ENCODE results near the gene LGALS12.
"Not testable (repeated sequence)": the region's sequence is repeated elsewhere in the genome, so short reads cannot be mapped to it uniquely, and the experiment has no call there.

The LGALS12 gene

GRCh38 chr11:63548178-63548577 is 42.3 kb downstream of the LGALS12 start:
- no peak overlapping the region for H3K27ac ChIP-seq (ENCODE audit: low read length)
- no peak overlapping the region for H3K9ac ChIP-seq (ENCODE audit: low read length in 2 of 2)
- no peaks in the 10 kb centered on the region for H3K4me1 ChIP-seq (ENCODE audit: control insufficient read depth, insufficient read depth, low read length)
- H3K36me3 ChIP-seq (ENCODE audit: control insufficient read depth in 2 of 2, insufficient read depth in 2 of 2, low read length in 2 of 2): peaks cover 8 to 23% of the 10 kb centered on the region in 2 donors
- no peaks in the 10 kb centered on the region for H3K9me3 ChIP-seq (ENCODE audit: control insufficient read depth in 2 of 2, low read length in 2 of 2)
- no peak overlapping the region for H3K4me3 ChIP-seq (ENCODE audit: low read length in 2 of 2)
- no peaks in the 10 kb centered on the region for H3K27me3 ChIP-seq (ENCODE audit: control insufficient read depth in 1 of 2, insufficient read depth in 2 of 2, low read length in 2 of 2)

GRCh38 chr11:63549411-63549810 is 43.5 kb downstream of the LGALS12 start:
- no peaks in the 10 kb centered on the region for H3K9me3 ChIP-seq (ENCODE audit: control insufficient read depth in 2 of 2, low read length in 2 of 2)
- H3K4me3 ChIP-seq (ENCODE audit: low read length in 2 of 2): no peak overlapping the region
- H3K4me1 ChIP-seq (ENCODE audit: control insufficient read depth, insufficient read depth, low read length): no peaks in the 10 kb centered on the region
- no peak overlapping the region for H3K9ac ChIP-seq (ENCODE audit: low read length in 2 of 2)
- peaks cover 8 to 23% of the 10 kb centered on the region in 2 donors for H3K36me3 ChIP-seq (ENCODE audit: control insufficient read depth in 2 of 2, insufficient read depth in 2 of 2, low read length in 2 of 2)
- H3K27me3 ChIP-seq (ENCODE audit: control insufficient read depth in 1 of 2, insufficient read depth in 2 of 2, low read length in 2 of 2): no peaks in the 10 kb centered on the region
- no peak overlapping the region for H3K27ac ChIP-seq (ENCODE audit: low read length)

- not testable (repeated sequence) for H3K9ac ChIP-seq (ENCODE audit: low read length in 2 of 2); H3K9me3 ChIP-seq (ENCODE audit: control insufficient read depth in 2 of 2, low read length in 2 of 2); H3K4me3 ChIP-seq (ENCODE audit: low read length in 2 of 2); H3K27ac ChIP-seq (ENCODE audit: low read length); H3K27me3 ChIP-seq (ENCODE audit: control insufficient read depth in 1 of 2, insufficient read depth in 2 of 2, low read length in 2 of 2); H3K4me1 ChIP-seq (ENCODE audit: control insufficient read depth, insufficient read depth, low read length)
- peaks cover under 1 to 17% of the 10 kb centered on the region in 2 donors for H3K36me3 ChIP-seq (ENCODE audit: control insufficient read depth in 2 of 2, insufficient read depth in 2 of 2, low read length in 2 of 2)
These were observed 44.3 kb downstream of the LGALS12 start for GRCh38 chr11:63550156-63550700.

GRCh38 chr11:63551091-63551888 is 45.4 kb downstream of the LGALS12 start:
- Histone ChIP-seq H3K4me3 (ENCODE audit: low read length in 2 of 2) (no peak overlapping the region), H3K27me3 (ENCODE audit: control insufficient read depth in 1 of 2, insufficient read depth in 2 of 2, low read length in 2 of 2) (no peaks in the 10 kb centered on the region), H3K27ac (ENCODE audit: low read length) (no peak overlapping the region), H3K4me1 (ENCODE audit: control insufficient read depth, insufficient read depth, low read length) (no peaks in the 10 kb centered on the region), H3K9ac (ENCODE audit: low read length in 2 of 2) (no peak overlapping the region), H3K9me3 (ENCODE audit: control insufficient read depth in 2 of 2, low read length in 2 of 2) (no peaks in the 10 kb centered on the region), H3K36me3 (ENCODE audit: control insufficient read depth in 2 of 2, insufficient read depth in 2 of 2, low read length in 2 of 2) (peaks cover 0 to 11% of the 10 kb centered on the region in 2 donors)

- Histone ChIP-seq H3K4me3 (ENCODE audit: low read length in 2 of 2) (no peak overlapping the region), H3K9ac (ENCODE audit: low read length in 2 of 2) (no peak overlapping the region), H3K27ac (ENCODE audit: low read length) (no peak overlapping the region), H3K4me1 (ENCODE audit: control insufficient read depth, insufficient read depth, low read length) (no peaks in the 10 kb centered on the region), H3K9me3 (ENCODE audit: control insufficient read depth in 2 of 2, low read length in 2 of 2) (no peaks in the 10 kb centered on the region), H3K36me3 (ENCODE audit: control insufficient read depth in 2 of 2, insufficient read depth in 2 of 2, low read length in 2 of 2) (peaks cover 0 to 5% of the 10 kb centered on the region in 2 donors), H3K27me3 (ENCODE audit: control insufficient read depth in 1 of 2, insufficient read depth in 2 of 2, low read length in 2 of 2) (no peaks in the 10 kb centered on the region)
These were observed 46.0 kb downstream of the LGALS12 start for GRCh38 chr11:63551889-63552266.

GRCh38 chr11:63552921-63553320 is 47.0 kb downstream of the LGALS12 start:
- Histone ChIP-seq H3K4me1 (ENCODE audit: control insufficient read depth, insufficient read depth, low read length) (no peaks in the 10 kb centered on the region), H3K9me3 (ENCODE audit: control insufficient read depth in 2 of 2, low read length in 2 of 2) (no peaks in the 10 kb centered on the region), H3K4me3 (ENCODE audit: low read length in 2 of 2) (no peak overlapping the region), H3K27me3 (ENCODE audit: control insufficient read depth in 1 of 2, insufficient read depth in 2 of 2, low read length in 2 of 2) (no peaks in the 10 kb centered on the region), H3K27ac (ENCODE audit: low read length) (no peak overlapping the region), H3K9ac (ENCODE audit: low read length in 2 of 2) (no peak overlapping the region), H3K36me3 (ENCODE audit: control insufficient read depth in 2 of 2, insufficient read depth in 2 of 2, low read length in 2 of 2) (no peaks in the 10 kb centered on the region)

- Histone ChIP-seq H3K36me3 (ENCODE audit: control insufficient read depth in 2 of 2, insufficient read depth in 2 of 2, low read length in 2 of 2) (no peaks in the 10 kb centered on the region), H3K4me3 (ENCODE audit: low read length in 2 of 2) (no peak overlapping the region), H3K9ac (ENCODE audit: low read length in 2 of 2) (no peak overlapping the region), H3K9me3 (ENCODE audit: control insufficient read depth in 2 of 2, low read length in 2 of 2) (no peaks in the 10 kb centered on the region), H3K4me1 (ENCODE audit: control insufficient read depth, insufficient read depth, low read length) (no peaks in the 10 kb centered on the region), H3K27me3 (ENCODE audit: control insufficient read depth in 1 of 2, insufficient read depth in 2 of 2, low read length in 2 of 2) (no peaks in the 10 kb centered on the region), H3K27ac (ENCODE audit: low read length) (no peak overlapping the region)
These were observed 47.9 kb downstream of the LGALS12 start for GRCh38 chr11:63553759-63554158.

- no peaks in the 10 kb centered on the region for H3K9me3 ChIP-seq (ENCODE audit: control insufficient read depth in 2 of 2, low read length in 2 of 2)
- no peak overlapping the region for H3K4me3 ChIP-seq (ENCODE audit: low read length in 2 of 2)
- no peak overlapping the region for H3K27ac ChIP-seq (ENCODE audit: low read length)
- no peak overlapping the region for H3K9ac ChIP-seq (ENCODE audit: low read length in 2 of 2)
- H3K4me1 ChIP-seq (ENCODE audit: control insufficient read depth, insufficient read depth, low read length): no peaks in the 10 kb centered on the region
- no peaks in the 10 kb centered on the region for H3K27me3 ChIP-seq (ENCODE audit: control insufficient read depth in 1 of 2, insufficient read depth in 2 of 2, low read length in 2 of 2)
- H3K36me3 ChIP-seq (ENCODE audit: control insufficient read depth in 2 of 2, insufficient read depth in 2 of 2, low read length in 2 of 2): no peaks in the 10 kb centered on the region
These were observed 49.0 kb downstream of the LGALS12 start for GRCh38 chr11:63554877-63555223.

- Histone ChIP-seq H3K27me3 (ENCODE audit: control insufficient read depth in 1 of 2, insufficient read depth in 2 of 2, low read length in 2 of 2) (no peaks in the 10 kb centered on the region), H3K4me1 (ENCODE audit: control insufficient read depth, insufficient read depth, low read length) (no peaks in the 10 kb centered on the region)
These were observed 50.6 kb downstream of the LGALS12 start for GRCh38 chr11:63556404-63557013.

GRCh38 chr11:63557570-63557969 is 51.7 kb downstream of the LGALS12 start:
- H3K4me3 ChIP-seq (ENCODE audit: low read length in 2 of 2): no peak overlapping the region
- no peak overlapping the region for H3K27ac ChIP-seq (ENCODE audit: low read length)
- H3K27me3 ChIP-seq (ENCODE audit: control insufficient read depth in 1 of 2, insufficient read depth in 2 of 2, low read length in 2 of 2): no peaks in the 10 kb centered on the region
- H3K9ac ChIP-seq (ENCODE audit: low read length in 2 of 2): no peak overlapping the region
- no peaks in the 10 kb centered on the region for H3K9me3 ChIP-seq (ENCODE audit: control insufficient read depth in 2 of 2, low read length in 2 of 2)
- H3K36me3 ChIP-seq (ENCODE audit: control insufficient read depth in 2 of 2, insufficient read depth in 2 of 2, low read length in 2 of 2): no peaks in the 10 kb centered on the region
- H3K4me1 ChIP-seq (ENCODE audit: control insufficient read depth, insufficient read depth, low read length): no peaks in the 10 kb centered on the region

More at GRCh38 chr11:63556404-63557013, 50.6 kb downstream of the LGALS12 start:
- Histone ChIP-seq H3K9me3 (ENCODE audit: control insufficient read depth in 2 of 2, low read length in 2 of 2) (no peaks in the 10 kb centered on the region), H3K36me3 (ENCODE audit: control insufficient read depth in 2 of 2, insufficient read depth in 2 of 2, low read length in 2 of 2) (no peaks in the 10 kb centered on the region), H3K9ac (ENCODE audit: low read length in 2 of 2) (no peak overlapping the region), H3K27ac (ENCODE audit: low read length) (no peak overlapping the region), H3K4me3 (ENCODE audit: low read length in 2 of 2) (no peak overlapping the region)
